ENCODE data around the gene ADAMTS8. TPM values are rescaled to one million over a fixed set of nuclear protein-coding genes. Genes with fewer than 3 reads are reported as not detected.

Gene ADAMTS8
- total and polyA plus RNA-seq, 2 donors (not counting 3 experiments of a cell fraction or from before 2014, with no cell fraction given): not detected

GRCh38 chr11:130416530-130416882 is 11.9 kb downstream of the ADAMTS8 start:
- no peak for TF ChIP-seq EZH2 (IDR thresholded peaks at IDR 0.05; ENCODE audit: borderline replicate concordance, low read depth, low read length, severe bottlenecking)
- TF ChIP-seq GATA2 (IDR thresholded peaks at IDR 0.05; ENCODE audit: insufficient read depth, insufficient read length, low read depth, low read length): no peak
- TF ChIP-seq CTCF (IDR thresholded peaks at IDR 0.05; ENCODE audit: extremely low read depth in 1 of 2, insufficient read depth in 1 of 2, low read depth in 1 of 2, low read length in 2 of 2): no peak
- no peak for TF ChIP-seq MYC (IDR thresholded peaks at IDR 0.05; ENCODE audit: low read depth, low read length)
- TF ChIP-seq FOS (IDR thresholded peaks at IDR 0.05; ENCODE audit: borderline replicate concordance, insufficient read depth, low read length): no peak
- no peak for TF ChIP-seq JUN (IDR thresholded peaks at IDR 0.05; ENCODE audit: borderline replicate concordance, insufficient read depth, insufficient read length, low read depth)
- no peak for TF ChIP-seq POLR2AphosphoS5 (IDR thresholded peaks at IDR 0.05; ENCODE audit: insufficient read depth, low read depth, low read length)
- TF ChIP-seq POLR2A (IDR thresholded peaks at IDR 0.05; ENCODE audit: low read depth, low read length): no peak
- no peak for TF ChIP-seq MAX (IDR thresholded peaks at IDR 0.05; ENCODE audit: insufficient read depth, insufficient read length)
- Histone ChIP-seq H2AFZ (ENCODE audit: low read depth, low read length) (no peak overlapping the region), H3K27me3 (ENCODE audit: control insufficient read depth in 2 of 2, insufficient read depth in 2 of 2, low read length in 2 of 2) (no peaks in the 10 kb centered on the region), H3K9me1 (replicated peaks; ENCODE audit: control insufficient read depth, extremely low read depth, insufficient read depth, low read length) (no peaks in the 10 kb centered on the region), H3K4me1 (ENCODE audit: control insufficient read depth, extremely low read depth, insufficient read depth, low read length) (no peaks in the 10 kb centered on the region), H3K9me3 (replicated peaks; ENCODE audit: control insufficient read depth, insufficient read depth, low read length) (no peaks in the 10 kb centered on the region), H3K27ac (ENCODE audit: insufficient read depth, low read depth, low read length) (no peak overlapping the region), H3K9ac (replicated peaks; ENCODE audit: extremely low read depth, insufficient read depth, low read length) (no peak overlapping the region), H3K36me3 (ENCODE audit: control insufficient read depth in 2 of 2, extremely low read depth in 1 of 2, insufficient read depth in 2 of 2, low read length in 2 of 2) (no peaks in the 10 kb centered on the region), H4K20me1 (replicated peaks; ENCODE audit: control insufficient read depth, extremely low read depth, insufficient read depth, low read length) (no peaks in the 10 kb centered on the region), H3K4me3 (replicated peaks in 1 of 3; ENCODE audit: insufficient read depth in 1 of 3, low read depth in 1 of 3, low read length in 3 of 3) (no peak overlapping the region), H3K79me2 (ENCODE audit: control insufficient read depth, insufficient read depth, low read length) (no peaks in the 10 kb centered on the region), H3K4me2 (ENCODE audit: insufficient read depth, low read length) (no peak overlapping the region)
- ChIA-PET POLR2A (no interaction called here), CTCF (interaction anchor here (0.8 to 3.0 kb wide), 4 partner anchors 15 to 446 kb away, joined by 4 to 10 read pairs (median 6); no protein-coding TSS in a partner anchor)
- FAIRE-seq (no peak), DNase-seq (ENCODE audit: low read depth, low spot score) (no peak)
- intact Hi-C loops (cut with micrococcal nuclease): no loop called here
- no TSS peak for BruUV-seq (replicated peaks)
- dilution Hi-C loops (cut with MboI; ENCODE audit: extremely low pct_ligation_motif_present, low sequenced_read_pairs): no loop called here

All from endothelial cell of umbilical vein (primary cell).